ENCODE results near the gene SMYD5. TPM values are rescaled to one million over a fixed set of nuclear protein-coding genes. Genes with fewer than 3 reads are reported as not detected.

Gene SMYD5
- total RNA-seq, 1 donor from 2014 or later = 18.8 TPM

DNA sequence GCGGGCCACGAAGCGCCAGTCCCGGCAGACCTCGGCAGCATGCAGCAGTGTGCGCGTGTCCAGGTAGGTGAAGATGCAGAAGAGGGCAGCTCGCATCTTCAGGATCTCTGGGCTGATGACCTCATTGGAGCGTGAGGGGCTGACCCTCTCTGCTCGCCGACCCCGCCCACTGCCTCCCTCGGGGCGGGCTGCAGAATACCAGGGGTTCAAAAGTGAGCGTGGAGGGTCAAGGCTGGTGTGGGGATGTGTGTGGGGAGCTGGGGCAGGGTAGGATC is 50.2 kb downstream of the SMYD5 start:
- Histone ChIP-seq H3K4me1 (ENCODE audit: control insufficient read depth in 3 of 3, insufficient read depth in 3 of 3, low read length in 3 of 3) (peaks cover 0 to 9% (median 4%) of the 10 kb centered on the region in 3 donors), H3K9ac (ENCODE audit: low read depth in 1 of 3, low read length in 3 of 3) (no peak overlapping the region), H3K36me3 (ENCODE audit: control insufficient read depth in 3 of 3, insufficient read depth in 3 of 3, low read length in 3 of 3) (no peaks in the 10 kb centered on the region), H3K27ac (ENCODE audit: low read depth, low read length) (no peak overlapping the region), H3K9me3 (ENCODE audit: control insufficient read depth in 3 of 3, low read length in 3 of 3) (no peaks in the 10 kb centered on the region), H3K4me3 (ENCODE audit: low read length in 3 of 3) (no peak overlapping the region), H3K27me3 (ENCODE audit: control insufficient read depth in 3 of 3, insufficient read depth in 3 of 3, low read length in 3 of 3) (peaks cover 28 to 40% (median 29%) of the 10 kb centered on the region in 3 donors)

DNA sequence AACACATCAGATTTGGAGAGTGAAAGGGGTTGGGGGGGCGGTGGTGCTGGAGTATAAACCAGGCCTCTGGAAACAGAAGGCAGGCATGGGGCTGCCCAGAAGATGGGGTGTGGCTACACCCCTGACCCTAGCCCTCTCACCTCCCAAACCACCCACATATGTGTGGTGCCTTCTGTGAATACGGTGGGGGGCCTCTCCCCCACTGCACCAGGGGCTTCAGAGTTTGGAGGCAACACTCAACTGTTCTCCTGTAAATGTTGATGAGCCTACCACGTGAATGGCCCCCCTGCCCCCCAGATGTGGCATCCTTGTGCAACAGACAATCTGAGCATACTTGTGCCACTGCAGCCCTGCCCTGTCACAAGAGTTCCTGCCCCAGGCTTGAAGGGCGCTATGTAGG is 50.7 kb downstream of the SMYD5 start:
- Histone ChIP-seq H3K9ac (ENCODE audit: low read depth in 1 of 3, low read length in 3 of 3) (no peak overlapping the region), H3K9me3 (ENCODE audit: control insufficient read depth in 3 of 3, low read length in 3 of 3) (no peaks in the 10 kb centered on the region), H3K27ac (ENCODE audit: low read depth, low read length) (no peak overlapping the region), H3K36me3 (ENCODE audit: control insufficient read depth in 3 of 3, insufficient read depth in 3 of 3, low read length in 3 of 3) (no peaks in the 10 kb centered on the region), H3K4me1 (ENCODE audit: control insufficient read depth in 3 of 3, insufficient read depth in 3 of 3, low read length in 3 of 3) (peaks cover 0 to 9% (median 4%) of the 10 kb centered on the region in 3 donors), H3K27me3 (ENCODE audit: control insufficient read depth in 3 of 3, insufficient read depth in 3 of 3, low read length in 3 of 3) (peaks cover 31 to 45% (median 34%) of the 10 kb centered on the region in 3 donors), H3K4me3 (ENCODE audit: low read length in 3 of 3) (no peak overlapping the region)

DNA sequence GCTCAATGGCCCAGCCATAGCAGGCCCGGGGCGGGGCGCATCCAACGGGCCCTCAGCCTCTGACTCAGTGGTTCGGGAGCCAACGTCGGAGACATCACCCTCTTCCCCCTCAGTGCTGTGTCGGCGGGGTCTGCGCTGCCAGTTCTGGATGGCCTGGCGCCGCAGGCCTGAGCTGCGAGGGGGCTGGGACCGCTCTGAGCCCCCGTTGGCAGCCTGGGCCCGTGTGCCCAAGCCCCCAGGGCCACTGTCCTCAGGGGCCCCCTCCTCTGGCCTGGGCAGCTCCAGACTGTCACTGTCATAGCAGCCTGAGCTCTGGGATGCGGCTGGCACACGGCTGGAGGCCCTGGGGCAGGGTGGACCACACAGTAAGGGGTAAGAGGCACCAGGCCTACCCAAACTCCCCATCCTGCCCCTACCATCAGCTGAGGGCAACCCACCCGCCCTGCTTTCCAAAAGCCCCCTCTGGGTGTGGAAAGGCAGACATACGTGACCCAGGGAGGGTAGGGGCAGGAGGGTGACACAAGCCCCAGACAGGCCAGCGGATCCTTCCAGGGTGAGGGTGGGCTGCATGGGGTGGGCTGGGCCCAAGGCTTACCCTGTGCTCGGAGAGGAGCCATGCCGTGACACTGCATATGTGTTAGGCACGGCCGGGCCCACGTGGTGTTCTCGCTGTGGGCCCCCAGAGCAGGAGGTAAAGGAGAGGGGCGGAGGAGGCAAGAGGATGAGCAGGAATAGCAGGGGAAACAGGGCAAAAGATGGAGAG is 51.4 kb downstream of the SMYD5 start:
- Histone ChIP-seq H3K36me3 (ENCODE audit: control insufficient read depth in 3 of 3, insufficient read depth in 3 of 3, low read length in 3 of 3) (no peaks in the 10 kb centered on the region), H3K4me1 (ENCODE audit: control insufficient read depth in 3 of 3, insufficient read depth in 3 of 3, low read length in 3 of 3) (peaks cover 0 to 9% (median 4%) of the 10 kb centered on the region in 3 donors), H3K9ac (ENCODE audit: low read depth in 1 of 3, low read length in 3 of 3) (no peak overlapping the region), H3K27ac (ENCODE audit: low read depth, low read length) (no peak overlapping the region), H3K9me3 (ENCODE audit: control insufficient read depth in 3 of 3, low read length in 3 of 3) (no peaks in the 10 kb centered on the region), H3K4me3 (ENCODE audit: low read length in 3 of 3) (no peak overlapping the region), H3K27me3 (ENCODE audit: control insufficient read depth in 3 of 3, insufficient read depth in 3 of 3, low read length in 3 of 3) (peaks cover 37 to 50% (median 39%) of the 10 kb centered on the region in 3 donors)

- peaks cover 39 to 58% (median 45%) of the 10 kb centered on the region in 3 donors for H3K27me3 ChIP-seq (ENCODE audit: control insufficient read depth in 3 of 3, insufficient read depth in 3 of 3, low read length in 3 of 3)
- no peak overlapping the region for H3K27ac ChIP-seq (ENCODE audit: low read depth, low read length)
- H3K9me3 ChIP-seq (ENCODE audit: control insufficient read depth in 3 of 3, low read length in 3 of 3) = no peaks in the 10 kb centered on the region
- no peak overlapping the region for H3K9ac ChIP-seq (ENCODE audit: low read depth in 1 of 3, low read length in 3 of 3)
- H3K36me3 ChIP-seq (ENCODE audit: control insufficient read depth in 3 of 3, insufficient read depth in 3 of 3, low read length in 3 of 3) = no peaks in the 10 kb centered on the region
- H3K4me1 ChIP-seq (ENCODE audit: control insufficient read depth in 3 of 3, insufficient read depth in 3 of 3, low read length in 3 of 3) = peaks cover 0 to 9% (median 4%) of the 10 kb centered on the region in 3 donors
- H3K4me3 ChIP-seq (ENCODE audit: low read length in 3 of 3) = no peak overlapping the region
Observed at GRCh38 chr2:73266061-73266901, 52.2 kb downstream of the SMYD5 start.

DNA sequence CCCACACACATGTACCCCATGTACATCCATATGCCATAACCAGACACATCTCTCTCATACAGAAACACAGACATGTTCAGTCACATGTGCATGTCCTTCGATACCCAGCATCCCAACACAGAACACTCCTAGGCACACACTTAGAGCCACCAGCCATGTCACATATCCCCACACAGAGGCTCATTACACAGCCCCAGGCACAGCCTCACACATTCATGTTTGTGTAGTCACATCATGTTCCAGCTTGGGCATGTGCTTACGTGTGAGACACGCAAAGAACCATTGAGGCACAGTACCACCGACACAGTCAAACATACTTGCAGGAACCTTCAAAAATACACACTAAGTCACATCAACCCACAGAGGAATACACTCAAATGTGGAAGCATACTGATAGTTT is 53.0 kb downstream of the SMYD5 start:
- Histone ChIP-seq H3K9me3 (ENCODE audit: control insufficient read depth in 3 of 3, low read length in 3 of 3) (no peaks in the 10 kb centered on the region), H3K36me3 (ENCODE audit: control insufficient read depth in 3 of 3, insufficient read depth in 3 of 3, low read length in 3 of 3) (no peaks in the 10 kb centered on the region), H3K4me3 (ENCODE audit: low read length in 3 of 3) (no peak overlapping the region), H3K27me3 (ENCODE audit: control insufficient read depth in 3 of 3, insufficient read depth in 3 of 3, low read length in 3 of 3) (peaks cover 39 to 60% (median 45%) of the 10 kb centered on the region in 3 donors), H3K4me1 (ENCODE audit: control insufficient read depth in 3 of 3, insufficient read depth in 3 of 3, low read length in 3 of 3) (peaks cover 0 to 9% (median 4%) of the 10 kb centered on the region in 3 donors), H3K27ac (ENCODE audit: low read depth, low read length) (no peak overlapping the region), H3K9ac (ENCODE audit: low read depth in 1 of 3, low read length in 3 of 3) (no peak overlapping the region)

GRCh38 chr2:73268366-73268829 is 54.4 kb downstream of the SMYD5 start:
- Histone ChIP-seq H3K36me3 (ENCODE audit: control insufficient read depth in 3 of 3, insufficient read depth in 3 of 3, low read length in 3 of 3) (no peaks in the 10 kb centered on the region), H3K4me1 (ENCODE audit: control insufficient read depth in 3 of 3, insufficient read depth in 3 of 3, low read length in 3 of 3) (peaks cover 0 to 9% (median 4%) of the 10 kb centered on the region in 3 donors), H3K27me3 (ENCODE audit: control insufficient read depth in 3 of 3, insufficient read depth in 3 of 3, low read length in 3 of 3) (peaks cover 39 to 65% (median 45%) of the 10 kb centered on the region in 3 donors), H3K4me3 (ENCODE audit: low read length in 3 of 3) (peak overlapping the region in 2 of 3 donors; percentile 14 to 29), H3K9me3 (ENCODE audit: control insufficient read depth in 3 of 3, low read length in 3 of 3) (no peaks in the 10 kb centered on the region), H3K9ac (ENCODE audit: low read depth in 1 of 3, low read length in 3 of 3) (no peak overlapping the region), H3K27ac (ENCODE audit: low read depth, low read length) (no peak overlapping the region)

DNA sequence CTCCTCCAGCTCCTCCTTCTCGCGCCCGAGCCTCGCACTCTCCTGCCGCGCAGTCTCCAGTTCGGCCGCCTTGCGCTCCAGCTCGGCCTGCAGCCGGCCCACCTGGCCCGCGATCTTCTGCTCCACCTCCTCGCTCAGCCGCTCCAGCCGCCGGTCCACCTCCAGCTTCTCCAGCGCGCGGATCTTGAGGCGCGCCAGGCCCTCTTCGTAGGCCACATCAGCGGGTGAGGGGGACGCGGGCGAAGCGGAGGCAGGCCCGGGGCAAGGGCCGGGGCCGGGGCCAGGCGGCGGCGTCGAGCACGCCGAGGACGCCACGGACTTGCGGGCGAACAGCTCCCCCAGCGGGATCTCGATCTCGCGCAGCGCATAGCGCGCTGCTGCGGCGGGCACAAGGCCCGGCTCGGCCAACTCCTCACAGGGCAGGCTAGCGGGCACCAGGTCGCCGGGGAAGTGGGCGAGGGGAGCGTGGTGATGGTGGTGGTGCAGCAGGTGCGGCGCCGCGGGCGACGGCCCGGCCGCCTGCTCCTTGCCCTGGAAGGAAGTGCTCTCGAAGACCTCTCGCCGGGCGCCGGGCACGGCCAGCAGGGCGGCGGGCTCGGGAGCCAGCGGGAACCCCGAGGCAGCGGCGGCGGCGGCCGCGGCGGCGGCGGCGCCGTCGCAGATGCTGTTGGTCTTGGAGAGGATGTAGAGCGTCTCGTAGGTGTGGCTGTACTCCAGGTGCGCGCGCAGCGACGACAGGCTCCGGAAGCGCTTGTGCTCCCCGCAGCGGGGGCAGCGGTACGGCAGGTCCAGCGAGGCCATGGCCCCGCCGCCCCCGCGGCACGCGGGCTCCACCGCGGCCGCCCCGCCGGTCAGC is 55.0 kb downstream of the SMYD5 start:
- no peak overlapping the region for H3K27ac ChIP-seq (ENCODE audit: low read depth, low read length)
- peaks cover 0 to 9% (median 4%) of the 10 kb centered on the region in 3 donors for H3K4me1 ChIP-seq (ENCODE audit: control insufficient read depth in 3 of 3, insufficient read depth in 3 of 3, low read length in 3 of 3)
- peak overlapping the region in 2 of 3 donors; percentile 29 to 36 for H3K4me3 ChIP-seq (ENCODE audit: low read length in 3 of 3)
- peaks cover 39 to 62% (median 45%) of the 10 kb centered on the region in 3 donors for H3K27me3 ChIP-seq (ENCODE audit: control insufficient read depth in 3 of 3, insufficient read depth in 3 of 3, low read length in 3 of 3)
- no peaks in the 10 kb centered on the region for H3K9me3 ChIP-seq (ENCODE audit: control insufficient read depth in 3 of 3, low read length in 3 of 3)
- no peaks in the 10 kb centered on the region for H3K36me3 ChIP-seq (ENCODE audit: control insufficient read depth in 3 of 3, insufficient read depth in 3 of 3, low read length in 3 of 3)
- no peak overlapping the region for H3K9ac ChIP-seq (ENCODE audit: low read depth in 1 of 3, low read length in 3 of 3)

GRCh38 chr2:73269686-73270465 is 55.8 kb downstream of the SMYD5 start:
- Histone ChIP-seq H3K4me3 (ENCODE audit: low read length in 3 of 3) (no peak overlapping the region), H3K4me1 (ENCODE audit: control insufficient read depth in 3 of 3, insufficient read depth in 3 of 3, low read length in 3 of 3) (peaks cover 0 to 9% (median 4%) of the 10 kb centered on the region in 3 donors), H3K9me3 (ENCODE audit: control insufficient read depth in 3 of 3, low read length in 3 of 3) (no peaks in the 10 kb centered on the region), H3K9ac (ENCODE audit: low read depth in 1 of 3, low read length in 3 of 3) (no peak overlapping the region), H3K27ac (ENCODE audit: low read depth, low read length) (no peak overlapping the region), H3K36me3 (ENCODE audit: control insufficient read depth in 3 of 3, insufficient read depth in 3 of 3, low read length in 3 of 3) (no peaks in the 10 kb centered on the region), H3K27me3 (ENCODE audit: control insufficient read depth in 3 of 3, insufficient read depth in 3 of 3, low read length in 3 of 3) (peaks cover 39 to 62% (median 45%) of the 10 kb centered on the region in 3 donors)

DNA sequence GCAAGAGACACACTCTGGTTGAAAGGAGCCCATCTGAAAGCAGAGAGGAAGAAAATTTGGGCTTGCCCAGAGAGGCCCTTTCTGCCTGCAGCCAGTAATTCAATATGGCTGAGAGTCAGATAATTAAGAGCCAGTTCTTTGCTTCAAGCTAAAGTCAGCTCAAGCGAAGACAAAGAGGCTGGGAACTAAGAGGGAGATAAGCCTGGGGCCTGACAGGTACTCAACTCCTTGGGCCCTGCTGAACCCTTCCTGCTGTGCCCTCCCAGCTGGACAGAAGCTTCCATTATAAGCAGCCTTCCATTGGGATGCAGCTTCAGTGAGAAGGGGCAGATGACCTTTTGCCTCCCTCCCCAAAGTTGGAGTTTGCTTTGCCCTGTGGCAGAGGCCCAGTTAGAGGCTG is 58.2 kb downstream of the SMYD5 start:
- H3K4me1 ChIP-seq (ENCODE audit: control insufficient read depth in 3 of 3, insufficient read depth in 3 of 3, low read length in 3 of 3) = peaks cover 0 to 9% (median 4%) of the 10 kb centered on the region in 3 donors
- H3K9me3 ChIP-seq (ENCODE audit: control insufficient read depth in 3 of 3, low read length in 3 of 3) = no peaks in the 10 kb centered on the region
- no peak overlapping the region for H3K4me3 ChIP-seq (ENCODE audit: low read length in 3 of 3)
- H3K36me3 ChIP-seq (ENCODE audit: control insufficient read depth in 3 of 3, insufficient read depth in 3 of 3, low read length in 3 of 3) = no peaks in the 10 kb centered on the region
- H3K27ac ChIP-seq (ENCODE audit: low read depth, low read length) = no peak overlapping the region
- no peak overlapping the region for H3K9ac ChIP-seq (ENCODE audit: low read depth in 1 of 3, low read length in 3 of 3)
- H3K27me3 ChIP-seq (ENCODE audit: control insufficient read depth in 3 of 3, insufficient read depth in 3 of 3, low read length in 3 of 3) = peaks cover 25 to 46% (median 33%) of the 10 kb centered on the region in 3 donors

All from skeletal muscle tissue (tissue), 4 donors.